ENCODE data around the gene ZNF407. TPM values are rescaled to one million over a fixed set of nuclear protein-coding genes. Genes with fewer than 3 reads are reported as not detected.

Gene ZNF407
- polyA plus RNA-seq, 6 donors from 2014 or later = 1.6 to 9.5 (median 4.9) TPM

DNA sequence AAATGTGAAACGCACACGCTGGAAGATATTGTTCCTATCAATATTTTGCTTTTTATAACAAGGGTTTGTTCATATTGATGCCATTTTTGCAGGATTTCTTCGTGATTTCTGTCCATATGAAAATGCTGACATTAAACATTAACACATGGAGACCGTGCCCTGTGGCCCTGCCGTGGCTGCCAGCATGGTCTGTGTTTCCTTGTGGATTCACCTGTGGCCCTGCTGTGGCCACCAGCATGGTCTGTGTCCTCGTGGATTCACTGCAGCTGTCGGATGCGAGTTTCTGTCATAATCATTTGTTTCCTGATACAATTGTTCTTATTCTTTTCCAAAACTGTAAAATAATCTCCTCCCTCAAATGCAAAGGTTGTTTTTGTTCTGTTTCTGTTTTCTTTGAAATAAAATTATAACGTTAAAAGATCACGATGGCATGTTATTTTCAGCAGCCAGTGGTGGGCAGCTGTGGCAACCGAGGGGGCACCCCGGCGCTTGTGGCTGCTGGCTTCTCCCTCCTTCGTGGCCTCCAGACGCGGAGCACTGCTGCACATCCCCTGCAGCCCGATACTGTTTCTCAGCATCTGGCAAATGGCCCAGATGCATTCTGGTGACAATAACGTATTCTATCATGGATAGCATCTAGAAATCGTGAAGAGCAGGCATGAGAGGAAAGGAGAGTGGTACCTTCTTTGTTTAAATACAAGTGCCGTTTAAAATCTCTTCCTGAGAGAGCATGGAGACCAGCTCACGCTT, 467.8 kb downstream of the ZNF407 start:
- peaks cover 15 to 38% of the 10 kb centered on the region in 2 donors for H3K36me3 Mint-ChIP-seq
- ATAC-seq (ENCODE audit: low read depth in 2 of 2) (no peak), DNase-seq (no peak)
- H3K4me1 Mint-ChIP-seq = peaks cover 4 to 20% (median 14%) of the 10 kb centered on the region in 3 donors
- peak overlapping the region in 2 of 6 donors; percentile 52 to 77 for H3K27ac Mint-ChIP-seq
- H3K9me3 Mint-ChIP-seq = no peaks in the 10 kb centered on the region
- H3K4me3 Mint-ChIP-seq = no peak overlapping the region
- no peaks in the 10 kb centered on the region for H3K27me3 Mint-ChIP-seq

DNA sequence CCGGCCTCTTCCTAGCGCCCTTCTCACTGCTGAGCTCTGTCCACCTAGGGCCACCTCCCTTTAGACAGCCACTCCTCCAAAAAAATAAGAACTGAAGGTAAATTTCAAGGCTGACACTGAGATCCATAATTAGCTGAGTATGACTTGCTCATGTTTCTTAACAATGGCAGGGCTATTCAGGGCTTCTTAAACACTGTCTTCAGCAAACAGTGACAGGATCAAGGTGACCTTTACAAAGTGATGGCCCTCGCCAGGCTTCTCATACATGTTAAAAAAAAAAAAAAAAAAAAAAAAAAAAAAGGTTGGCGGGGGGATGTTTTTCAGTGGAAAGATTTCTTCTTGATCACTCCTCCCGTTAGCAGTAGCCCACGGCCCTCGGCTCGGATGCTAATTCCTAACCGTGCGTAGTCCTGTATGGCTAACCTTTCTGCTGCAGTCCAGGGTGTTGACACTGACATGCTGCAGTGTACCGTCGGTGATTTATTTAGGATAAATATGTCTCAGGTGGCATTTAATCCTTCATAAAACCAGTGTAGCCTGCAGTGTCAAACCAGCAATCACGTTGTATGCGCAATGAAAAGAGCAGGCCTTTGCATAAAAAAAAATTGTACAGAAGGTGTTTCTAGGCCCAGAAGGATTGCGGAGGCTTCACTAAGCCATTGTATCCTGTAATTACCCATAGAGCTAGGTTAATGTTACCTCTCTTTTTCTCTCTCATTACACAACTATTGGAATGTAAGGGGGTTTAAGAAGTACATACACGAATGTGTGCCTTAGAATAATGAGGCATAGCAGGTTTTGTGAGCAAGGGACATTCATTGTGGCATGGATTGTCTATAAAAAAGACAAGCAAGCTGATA, 468.6 kb downstream of the ZNF407 start:
- no peak for ATAC-seq (ENCODE audit: low read depth in 2 of 2)
- Mint-ChIP-seq H3K36me3 (peaks cover 15 to 38% of the 10 kb centered on the region in 2 donors), H3K4me3 (no peak overlapping the region), H3K27ac (peak overlapping the region in 2 of 6 donors; percentile 42 to 52), H3K9me3 (no peaks in the 10 kb centered on the region), H3K4me1 (peaks cover 12 to 28% (median 22%) of the 10 kb centered on the region in 3 donors), H3K27me3 (no peaks in the 10 kb centered on the region)
- DNase-seq = no peak

DNA sequence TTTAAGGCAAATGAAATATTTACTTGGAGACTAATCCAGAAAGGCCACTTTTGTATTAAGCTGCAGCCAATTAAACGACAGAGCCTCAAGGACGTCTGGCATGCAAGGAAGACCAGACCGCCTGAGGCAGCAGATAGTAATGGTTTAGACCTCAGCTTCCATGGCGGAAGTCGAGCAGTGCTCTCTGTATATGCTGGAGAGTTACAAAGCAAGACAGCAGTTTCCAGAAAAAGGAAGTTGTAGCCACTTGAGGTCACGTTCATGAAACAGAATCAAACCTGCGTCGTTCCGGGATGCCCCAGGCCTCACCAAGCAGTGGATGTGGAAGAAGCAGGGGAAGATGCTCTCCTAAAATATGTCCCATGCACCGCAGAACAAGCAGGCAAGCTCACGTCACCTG, 469.3 kb downstream of the ZNF407 start:
- ATAC-seq (ENCODE audit: low read depth in 2 of 2) = no peak
- Mint-ChIP-seq H3K4me1 (peaks cover 16 to 32% (median 29%) of the 10 kb centered on the region in 3 donors), H3K36me3 (peaks cover 11 to 31% of the 10 kb centered on the region in 2 donors), H3K9me3 (no peaks in the 10 kb centered on the region), H3K27ac (peak overlapping the region in 2 of 6 donors; percentile 34 to 37), H3K27me3 (no peaks in the 10 kb centered on the region), H3K4me3 (no peak overlapping the region)
- DNase-seq = no peak

DNA sequence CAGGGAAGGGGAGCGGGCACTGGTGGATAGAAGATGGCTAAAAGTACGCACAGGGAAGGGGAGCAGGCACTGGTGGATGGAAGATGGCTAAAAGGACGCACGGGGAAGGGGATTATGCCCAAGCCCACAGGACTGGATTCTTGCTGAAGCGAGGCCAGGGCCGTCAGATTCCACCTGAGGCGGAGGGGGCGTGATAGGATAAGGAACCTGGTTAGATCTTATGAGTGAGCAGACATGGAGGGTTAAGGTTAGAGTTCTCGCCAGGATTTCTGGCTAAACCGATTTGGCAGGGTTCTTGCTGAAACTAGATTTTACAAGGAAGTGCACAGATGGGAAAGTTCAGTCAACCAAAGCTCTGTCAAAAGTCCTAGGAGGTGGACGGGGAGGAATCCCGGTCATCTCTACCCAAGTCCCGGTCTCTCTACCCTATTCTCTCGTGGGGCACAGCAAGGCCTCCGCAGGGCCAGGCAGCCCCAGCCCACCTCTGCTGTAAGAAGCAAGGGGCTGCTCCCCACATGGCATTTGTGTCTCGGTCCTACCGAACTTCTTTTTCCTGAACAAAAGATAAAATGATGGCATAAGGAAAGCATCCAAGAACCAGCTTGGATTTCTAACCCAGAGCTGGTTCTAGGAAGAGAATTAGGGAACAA, 470.5 kb downstream of the ZNF407 start:
- Mint-ChIP-seq H3K9me3 (peaks cover 0 to 2% (median 0%) of the 10 kb centered on the region in 7 donors), H3K27me3 (no peaks in the 10 kb centered on the region), H3K36me3 (peaks cover 7 to 22% of the 10 kb centered on the region in 2 donors), H3K4me1 (peaks cover 20 to 32% (median 31%) of the 10 kb centered on the region in 3 donors), H3K27ac (peak overlapping the region in 3 of 6 donors; percentile 7 to 80 (median 21)), H3K4me3 (peak overlapping the region in 2 of 8 donors; percentile 22 to 57)
- DNase-seq = no peak
- no peak for ATAC-seq (ENCODE audit: low read depth in 2 of 2)

DNA sequence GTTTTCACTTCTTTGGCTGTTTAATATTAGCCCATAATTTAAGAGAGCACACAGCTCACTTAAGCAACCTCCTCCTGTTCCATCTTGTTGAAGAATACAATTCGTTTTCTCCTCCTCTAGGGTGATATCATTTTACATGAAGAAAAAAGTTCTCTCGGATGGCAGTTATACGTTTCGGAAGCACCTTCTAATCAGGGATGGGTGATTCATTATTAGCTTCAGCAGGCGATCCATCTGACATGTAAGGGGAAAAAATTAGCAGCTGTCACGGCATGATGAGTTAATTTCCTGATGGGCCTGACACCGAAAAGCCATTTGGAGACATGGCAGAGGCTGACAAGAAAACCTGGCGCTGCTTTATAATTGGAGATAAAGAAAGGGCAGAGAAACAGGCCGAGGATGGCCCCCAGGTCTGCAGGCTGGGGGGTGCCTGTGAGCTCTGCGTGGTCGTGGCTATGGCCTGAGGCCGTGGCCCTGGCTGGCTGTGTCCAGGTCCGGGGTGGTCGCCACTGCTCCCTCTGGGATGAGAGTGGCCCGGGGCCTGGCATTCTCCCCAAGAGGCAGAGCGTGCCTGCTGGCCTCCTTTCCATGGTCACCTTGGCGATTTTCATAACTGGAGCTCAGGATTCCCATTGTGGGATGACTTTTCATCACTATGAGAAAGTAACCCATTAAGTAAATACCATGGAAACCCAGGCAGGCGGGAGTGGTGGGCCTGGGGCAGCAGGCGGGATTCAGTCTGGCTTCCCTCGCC, 471.2 kb downstream of the ZNF407 start:
- H3K27ac Mint-ChIP-seq = peak overlapping the region in 4 of 6 donors; percentile 7 to 67 (median 28)
- H3K36me3 Mint-ChIP-seq = peaks cover 7 to 15% of the 10 kb centered on the region in 2 donors
- DNase-seq (no peak), ATAC-seq (ENCODE audit: low read depth in 2 of 2) (no peak)
- H3K4me1 Mint-ChIP-seq = peaks cover 20 to 32% (median 31%) of the 10 kb centered on the region in 3 donors
- H3K27me3 Mint-ChIP-seq = no peaks in the 10 kb centered on the region
- H3K4me3 Mint-ChIP-seq = peak overlapping the region in 2 of 8 donors; percentile 29 to 37
- H3K9me3 Mint-ChIP-seq = peaks cover 0 to 7% (median under 1%) of the 10 kb centered on the region in 7 donors

DNA sequence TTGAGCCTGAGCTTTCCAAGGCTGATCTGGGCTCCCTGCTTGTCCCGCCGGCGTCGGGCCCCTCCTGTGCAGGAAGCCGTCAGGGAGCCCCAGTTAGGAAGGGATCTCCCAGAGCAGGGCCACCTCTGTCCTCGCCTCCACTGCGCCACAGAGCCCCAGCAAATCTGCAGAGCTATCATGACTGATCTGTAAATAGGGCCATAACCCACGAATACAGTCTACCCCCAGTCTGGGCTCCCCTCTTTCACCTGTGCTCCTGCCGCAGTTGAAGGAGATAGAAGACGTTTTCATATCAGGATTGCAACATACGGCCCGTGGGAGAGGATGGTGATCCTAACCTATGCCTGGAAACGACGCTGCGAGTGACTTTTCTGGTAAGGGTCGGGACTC, 472.6 kb downstream of the ZNF407 start:
- peaks cover 0 to 10% (median 6%) of the 10 kb centered on the region in 7 donors for H3K9me3 Mint-ChIP-seq
- no peak for DNase-seq
- H3K4me3 Mint-ChIP-seq = peak overlapping the region in 5 of 8 donors; percentile 77 to 99 (median 92)
- H3K4me1 Mint-ChIP-seq = peaks cover 20 to 32% (median 31%) of the 10 kb centered on the region in 3 donors
- H3K36me3 Mint-ChIP-seq = peaks cover under 1 to 13% of the 10 kb centered on the region in 2 donors
- no peaks in the 10 kb centered on the region for H3K27me3 Mint-ChIP-seq
- peak overlapping the region in 5 of 6 donors; percentile 16 to 97 (median 96) for H3K27ac Mint-ChIP-seq
- no peak for ATAC-seq (ENCODE audit: low read depth in 2 of 2)

DNA sequence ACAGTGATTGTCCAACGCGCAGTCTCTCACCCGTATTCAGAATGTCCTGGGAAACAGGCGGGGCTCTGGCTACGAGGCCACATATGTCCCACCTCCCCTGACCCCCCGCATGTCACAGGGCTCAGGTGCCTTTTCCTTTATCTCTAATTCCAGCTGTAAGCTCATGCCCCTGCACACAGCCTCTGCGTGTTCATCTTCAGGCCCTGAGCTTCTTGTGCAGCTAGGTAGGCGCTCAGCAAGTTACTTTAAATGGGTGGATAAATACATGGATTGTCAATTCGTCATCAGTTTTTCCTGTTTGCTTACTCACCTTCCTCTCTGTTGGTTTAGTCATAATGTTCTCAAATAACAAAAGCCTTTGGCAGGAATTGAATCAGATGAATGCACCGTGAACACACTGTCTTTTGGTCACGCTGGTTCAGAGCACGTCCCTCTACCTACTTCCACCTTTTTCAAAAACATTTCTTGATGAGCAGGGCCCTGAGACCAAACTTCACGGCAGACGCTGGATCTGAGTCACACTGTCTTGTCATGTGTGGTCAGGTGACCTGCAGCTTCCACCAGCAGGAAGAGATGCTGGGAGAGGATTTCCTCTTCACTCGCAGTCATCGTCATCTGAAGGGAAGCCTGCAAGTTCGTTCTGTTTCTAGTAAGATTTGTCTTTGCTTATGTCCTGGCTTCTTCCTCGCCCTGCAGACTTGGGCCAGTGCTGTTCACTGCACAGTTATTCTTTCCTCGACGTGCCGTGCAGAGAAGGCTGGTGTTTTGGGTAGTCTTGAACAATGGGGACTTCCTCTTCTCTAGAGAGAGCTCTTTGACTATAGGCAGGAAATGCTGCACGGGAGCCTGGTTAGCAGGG, 473.2 kb downstream of the ZNF407 start:
- ATAC-seq (ENCODE audit: low read depth in 2 of 2) (peak; percentile 78 to 82), DNase-seq (peak; percentile 40)
- Mint-ChIP-seq H3K27ac (peak overlapping the region; percentile 84 to 97 (median 94)), H3K4me1 (peaks cover 20 to 32% (median 31%) of the 10 kb centered on the region in 3 donors), H3K4me3 (peak overlapping the region; percentile 67 to 99 (median 89)), H3K36me3 (peaks cover 0 to 10% of the 10 kb centered on the region in 2 donors), H3K27me3 (no peaks in the 10 kb centered on the region), H3K9me3 (peaks cover 0 to 11% (median 9%) of the 10 kb centered on the region in 7 donors)

DNA sequence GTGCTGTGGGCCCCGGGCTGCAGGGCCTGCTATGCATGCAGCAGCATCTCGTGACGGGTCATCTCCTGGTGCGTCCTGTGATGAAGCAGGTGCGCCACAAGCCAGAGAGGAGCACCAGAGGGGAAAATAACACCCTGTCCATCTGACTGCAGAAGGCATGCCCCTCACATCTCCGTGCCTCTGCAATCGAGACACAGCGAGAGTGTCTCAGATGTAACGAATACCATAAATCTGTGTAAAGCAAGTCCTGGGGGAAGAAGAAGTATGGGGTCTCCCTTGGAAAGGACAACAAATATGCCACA, 473.8 kb downstream of the ZNF407 start:
- Mint-ChIP-seq H3K9me3 (peaks cover 0 to 17% (median 14%) of the 10 kb centered on the region in 7 donors), H3K4me1 (peaks cover 20 to 32% (median 31%) of the 10 kb centered on the region in 3 donors), H3K4me3 (peak overlapping the region; percentile 67 to 99 (median 89)), H3K27me3 (no peaks in the 10 kb centered on the region), H3K36me3 (peaks cover 0 to 16% of the 10 kb centered on the region in 2 donors), H3K27ac (peak overlapping the region; percentile 47 to 97 (median 94))
- ATAC-seq (ENCODE audit: low read depth in 2 of 2) (no peak), DNase-seq (no peak)

DNA sequence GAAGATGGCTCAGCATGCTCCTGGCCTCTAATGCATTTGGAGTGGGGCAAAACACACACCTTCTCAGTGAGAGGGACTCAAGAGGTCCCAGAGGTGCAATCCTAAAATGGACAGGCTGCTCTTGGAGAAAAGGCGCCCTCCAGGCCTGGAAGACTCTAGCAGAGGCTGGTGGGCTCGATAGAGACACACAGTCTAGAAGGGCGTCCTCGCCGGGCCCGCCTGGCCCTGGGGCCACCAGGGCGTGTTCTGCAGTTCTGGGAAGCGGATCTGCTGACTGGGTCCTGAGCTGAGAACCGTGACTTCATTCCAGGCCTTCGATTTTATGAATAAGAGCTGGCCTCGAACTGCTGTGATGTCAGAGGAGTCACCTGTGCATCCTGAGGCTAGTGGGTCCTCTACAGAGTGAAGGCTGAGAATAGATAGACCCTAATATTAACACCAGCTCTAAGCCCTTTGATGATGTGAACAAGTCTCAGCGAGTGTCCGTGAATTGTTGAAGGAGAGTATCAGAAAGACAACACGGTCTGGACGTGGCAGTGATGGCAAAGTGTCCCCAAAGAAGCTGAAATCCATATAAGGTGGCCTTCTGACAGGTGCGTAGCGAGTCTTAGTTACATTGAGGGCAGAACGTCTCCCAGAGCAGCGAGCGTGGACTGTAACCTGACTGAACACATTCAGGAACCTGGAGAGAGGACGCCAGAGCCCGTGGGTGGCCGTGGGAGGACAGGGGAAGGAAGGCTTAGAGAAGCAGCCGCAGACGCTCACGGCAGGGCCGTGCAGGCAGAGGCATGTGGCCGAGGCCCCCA, 474.4 kb downstream of the ZNF407 start:
- no peak for DNase-seq
- peaks cover 20 to 32% (median 31%) of the 10 kb centered on the region in 3 donors for H3K4me1 Mint-ChIP-seq
- peak overlapping the region in 3 of 6 donors; percentile 12 to 91 (median 64) for H3K27ac Mint-ChIP-seq
- no peak for ATAC-seq (ENCODE audit: low read depth in 2 of 2)
- no peaks in the 10 kb centered on the region for H3K27me3 Mint-ChIP-seq
- peaks cover under 1 to 22% of the 10 kb centered on the region in 2 donors for H3K36me3 Mint-ChIP-seq
- H3K9me3 Mint-ChIP-seq = peaks cover 0 to 23% (median 16%) of the 10 kb centered on the region in 7 donors
- H3K4me3 Mint-ChIP-seq = peak overlapping the region in 5 of 8 donors; percentile 67 to 99 (median 86)

DNA sequence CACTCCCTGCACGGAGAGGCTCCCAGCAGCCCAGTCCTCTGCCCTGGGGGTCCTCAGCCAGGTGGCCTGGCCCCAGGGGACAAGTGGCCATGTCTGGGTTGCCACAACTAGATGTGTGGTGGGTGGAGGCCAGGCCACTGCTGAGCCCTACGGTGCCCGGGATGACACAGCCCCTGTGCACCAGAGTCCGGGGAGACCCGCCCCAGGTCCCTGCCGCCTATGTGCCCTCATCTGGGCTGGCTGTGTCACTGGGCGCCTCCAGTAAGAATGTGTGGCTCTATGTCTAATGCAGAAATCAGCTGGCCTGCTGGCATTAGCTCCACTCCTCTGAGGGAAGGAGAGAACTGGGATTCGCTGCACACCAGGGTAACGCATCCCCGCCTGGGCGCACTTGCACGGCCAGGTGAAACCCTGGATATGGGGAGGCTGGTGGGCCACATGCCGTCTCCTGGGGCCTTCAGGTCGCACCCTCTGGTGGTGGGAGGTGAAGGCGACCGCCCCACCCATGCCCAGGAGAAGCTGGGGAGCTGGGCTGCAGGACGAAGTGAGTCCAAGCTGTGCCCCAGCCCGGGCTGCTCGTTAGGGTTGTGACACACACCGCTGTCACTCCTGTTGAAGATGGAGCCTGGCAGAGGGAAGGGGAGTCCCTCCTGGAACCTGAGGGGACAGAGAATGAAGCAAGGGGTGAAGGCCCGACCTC, 475.2 kb downstream of the ZNF407 start:
- peaks cover 20 to 27% (median 27%) of the 10 kb centered on the region in 3 donors for H3K4me1 Mint-ChIP-seq
- peaks cover 0 to 31% (median 22%) of the 10 kb centered on the region in 7 donors for H3K9me3 Mint-ChIP-seq
- DNase-seq (no peak), ATAC-seq (ENCODE audit: low read depth in 2 of 2) (no peak)
- H3K27me3 Mint-ChIP-seq = no peaks in the 10 kb centered on the region
- H3K36me3 Mint-ChIP-seq = peaks cover 4 to 28% of the 10 kb centered on the region in 2 donors
- H3K27ac Mint-ChIP-seq = no peak overlapping the region
- H3K4me3 Mint-ChIP-seq = peak overlapping the region in 1 of 8 donors; percentile 37

DNA sequence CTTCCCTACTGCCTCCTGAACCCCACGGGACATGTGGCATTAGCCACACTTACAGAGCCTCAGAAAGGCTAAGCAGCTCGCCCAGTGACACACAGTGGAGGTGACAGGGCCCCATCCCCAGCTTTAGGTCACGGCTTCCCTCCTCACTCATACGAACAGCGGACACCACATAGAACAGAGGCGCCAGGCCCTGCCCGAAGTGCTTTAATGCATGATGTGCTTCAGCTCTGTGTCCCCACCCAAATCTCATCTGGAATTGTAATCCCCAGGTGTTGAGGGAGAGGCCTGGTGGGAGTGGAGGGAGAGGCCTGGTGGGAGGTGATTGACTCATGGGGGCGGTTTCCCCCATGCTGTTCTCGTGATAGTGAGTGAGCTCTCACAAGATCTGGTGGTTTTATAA, 476.0 kb downstream of the ZNF407 start:
- Mint-ChIP-seq H3K4me3 (peak overlapping the region in 1 of 8 donors; percentile 30), H3K36me3 (peaks cover 9 to 28% of the 10 kb centered on the region in 2 donors), H3K9me3 (peaks cover 5 to 38% (median 30%) of the 10 kb centered on the region in 7 donors), H3K27me3 (no peaks in the 10 kb centered on the region), H3K27ac (peak overlapping the region in 1 of 6 donors; percentile 29), H3K4me1 (peaks cover 20 to 27% (median 22%) of the 10 kb centered on the region in 3 donors)
- ATAC-seq (ENCODE audit: low read depth in 2 of 2) (no peak), DNase-seq (no peak)
